Mammary epithelial cell (primary cell): Measurements from ENCODE around the gene SHKBP1.

Experiments
- CTCF ChIP-seq, 2 donors: IDR thresholded peaks in 1 of 2; conservative IDR thresholded peaks in 1 of 2; 2 replicates each; pipeline ENCODE4 v1.5.1; 2011 to 2012; ENCODE audit warnings: inconsistent platforms in 2 of 2, low read length in 2 of 2, mild to moderate bottlenecking in 2 of 2, control low read depth in 1 of 2, low read depth in 1 of 2; ENCODE audit not compliant: insufficient read depth in 1 of 2; ENCODE audit errors: extremely low read depth in 1 of 2
- EZH2 ChIP-seq: IDR thresholded peaks from 2 replicates; pipeline ENCODE4 v1.6.1; 2012; ENCODE audit warnings: low read length, inconsistent platforms, borderline replicate concordance

GRCh38 chr19:40599902-40600569 is 23.4 kb downstream of the SHKBP1 start:
- TF ChIP-seq CTCF (conservative IDR thresholded peaks at IDR 0.05 in 1 of 2, IDR thresholded peaks at IDR 0.05 in 1 of 2; ENCODE audit: extremely low read depth in 1 of 2, insufficient read depth in 1 of 2, low read depth in 1 of 2, low read length in 2 of 2) (no peak), EZH2 (no peak)
